HEK293 (cell line): ENCODE data around the gene HEATR3.

ENCODE experiments used
- CTCF ChIA-PET: fragments of 350-600 bp; formaldehyde crosslinking; extraction: SDS; loops from one replicate; lab custom pipeline; 2021; ENCODE audit warnings: antibody characterized with exemption; lab: Yijun Ruan, JAX
- POLR2A ChIA-PET: fragments of 300-600 bp; formaldehyde crosslinking; extraction: SDS; loops from one replicate; lab custom pipeline; 2020; ENCODE audit warnings: antibody characterized with exemption, inconsistent platforms; lab: Yijun Ruan, JAX
- H3K27ac ChIP-seq: fragments of 200-500 bp; sonication (Bioruptor generic); 2 replicates; pipeline ENCODE4 v1.5.1; 2014; ENCODE audit warnings: low read depth, low read length, control low read depth, inconsistent platforms; ENCODE audit errors: extremely low read depth
- H3K36me3 ChIP-seq, 2 experiments: fragments of 200-500 bp in 1 of 2; sonication (Bioruptor generic) in 1 of 2; 1 replicate in 1 of 2; 2 replicates in 1 of 2; pipeline ENCODE4 v1.5.1; 2014 to 2017; ENCODE audit warnings: inconsistent platforms in 2 of 2, low read length in 2 of 2; ENCODE audit not compliant: control insufficient read depth in 2 of 2, insufficient read depth in 1 of 2
- H3K4me1 ChIP-seq: fragments of 200-500 bp; sonication (Bioruptor generic); 2 replicates; pipeline ENCODE4 v1.5.1; 2014; ENCODE audit warnings: mild to moderate bottlenecking, low read length, inconsistent platforms; ENCODE audit not compliant: control insufficient read depth, insufficient read depth
- H3K4me3 ChIP-seq: 2 replicates; pipeline ENCODE4 v1.5.1; 2011; ENCODE audit warnings: low read depth, mild to moderate bottlenecking, control low read depth, low read length, moderate library complexity
- H3K9me3 ChIP-seq: fragments of 200-500 bp; sonication (Bioruptor generic); 2 replicates; pipeline ENCODE4 v1.5.1; 2014; ENCODE audit warnings: low read depth, low read length, inconsistent platforms; ENCODE audit not compliant: control insufficient read depth, insufficient read depth
- SCRT1 ChIP-seq: fragments of 450-650 bp; formaldehyde crosslinking; IDR thresholded peaks from 2 replicates; pipeline ENCODE4 v1.5.1; 2016; ENCODE audit warnings: missing biosample characterization, missing genetic modification characterization, borderline replicate concordance
- ZBTB17 ChIP-seq: fragments of 450-650 bp; formaldehyde crosslinking; IDR thresholded peaks from 2 replicates; pipeline ENCODE4 v1.5.1; 2016; ENCODE audit warnings: missing biosample characterization, missing genetic modification characterization
- ZBTB20 ChIP-seq: fragments of 450-650 bp; formaldehyde crosslinking; IDR thresholded peaks from 2 replicates; pipeline ENCODE4 v1.5.1; 2016; ENCODE audit warnings: missing biosample characterization, missing genetic modification characterization
- ZBTB48 ChIP-seq: fragments of 450-650 bp; formaldehyde crosslinking; IDR thresholded peaks from 2 replicates; pipeline ENCODE4 v1.5.1; 2016; ENCODE audit warnings: missing biosample characterization, missing genetic modification characterization
- ZNF10 ChIP-seq: fragments of 450-650 bp; formaldehyde crosslinking; IDR thresholded peaks from 2 replicates; pipeline ENCODE4 v1.5.1; 2017; ENCODE audit warnings: missing biosample characterization, missing genetic modification characterization
- ZNF23 ChIP-seq: fragments of 450-650 bp; formaldehyde crosslinking; IDR thresholded peaks from 2 replicates; pipeline ENCODE4 v1.5.1; 2016; ENCODE audit warnings: missing biosample characterization, missing genetic modification characterization, borderline replicate concordance
- ZNF248 ChIP-seq: fragments of 450-650 bp; formaldehyde crosslinking; IDR thresholded peaks from 2 replicates; pipeline ENCODE4 v1.5.1; 2017; ENCODE audit warnings: missing biosample characterization, missing genetic modification characterization
- ZNF335 ChIP-seq: fragments of 450-650 bp; formaldehyde crosslinking; conservative IDR thresholded peaks from 2 replicates; pipeline ENCODE4 v1.5.1; 2016; ENCODE audit warnings: missing biosample characterization, missing genetic modification characterization
- ZNF341 ChIP-seq: fragments of 450-650 bp; formaldehyde crosslinking; IDR thresholded peaks from 2 replicates; pipeline ENCODE4; 2016; ENCODE audit warnings: low read depth, missing biosample characterization, missing genetic modification characterization
- ZNF37A ChIP-seq: fragments of 450-650 bp; IDR thresholded peaks from 2 replicates; pipeline ENCODE4 v1.5.1; 2018; ENCODE audit warnings: missing biosample characterization, missing genetic modification characterization
- ZNF391 ChIP-seq: fragments of 450-650 bp; formaldehyde crosslinking; IDR thresholded peaks from 2 replicates; pipeline ENCODE4 v1.5.1; 2016; ENCODE audit warnings: low read depth, missing biosample characterization, missing genetic modification characterization, borderline replicate concordance
- ZNF558 ChIP-seq: fragments of 450-650 bp; formaldehyde crosslinking; IDR thresholded peaks from 2 replicates; pipeline ENCODE4 v1.5.1; 2016; ENCODE audit warnings: missing biosample characterization, missing genetic modification characterization
- TF ChIP-seq, protein P1 (sequence below): fragments of 450-650 bp; formaldehyde crosslinking; IDR thresholded peaks from 2 replicates; pipeline ENCODE4 v1.5.1; 2017; ENCODE audit warnings: missing biosample characterization, missing genetic modification characterization
- TF ChIP-seq, protein P2 (sequence below): fragments of 450-650 bp; IDR thresholded peaks from 2 replicates; pipeline ENCODE4 v1.5.1; 2018; ENCODE audit warnings: missing biosample characterization, missing genetic modification characterization
- TF ChIP-seq, protein P3 (sequence below): fragments of 450-650 bp; IDR thresholded peaks from 2 replicates; pipeline ENCODE4 v1.5.1; 2018; ENCODE audit warnings: missing biosample characterization, mild to moderate bottlenecking, missing genetic modification characterization
- TF ChIP-seq, protein P4 (sequence below): fragments of 450-650 bp; formaldehyde crosslinking; IDR thresholded peaks from 2 replicates; pipeline ENCODE4 v1.5.1; 2016; ENCODE audit warnings: missing biosample characterization, missing genetic modification characterization
- TF ChIP-seq, protein P5 (sequence below): fragments of 450-650 bp; formaldehyde crosslinking; IDR thresholded peaks from 2 replicates; pipeline ENCODE4 v1.5.1; 2016; ENCODE audit warnings: missing biosample characterization, missing genetic modification characterization

Gene HEATR3

DNA sequence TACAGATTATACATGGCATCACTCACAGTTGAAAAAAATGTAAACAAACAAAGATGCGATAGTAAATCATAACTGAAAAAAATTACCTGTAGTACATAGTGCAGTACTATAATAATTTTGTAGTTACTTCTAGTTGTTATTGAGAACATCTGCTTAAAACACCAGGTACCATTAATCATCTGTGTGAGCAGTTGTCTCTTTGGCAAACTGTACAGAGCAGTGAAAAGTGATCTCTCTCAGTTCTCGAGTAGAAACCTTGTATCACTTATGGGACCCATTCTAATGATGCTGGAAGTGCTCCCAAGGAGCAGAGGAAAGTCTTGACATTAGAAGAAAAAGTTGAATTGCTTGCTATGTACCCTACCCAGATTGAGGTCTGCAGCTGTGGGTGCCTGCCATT is 78.4 kb downstream of the HEATR3 start:
- Histone ChIP-seq H3K4me3 (no peak overlapping the region), H3K9me3 (no peaks in the 10 kb centered on the region), H3K4me1 (0 out of 2 replicates have a peak, but pooled peaks cover 4% of the 10 kb centered on the region), H3K27ac (no peak overlapping the region), H3K36me3 (no peaks in the 10 kb centered on the region)
- CTCF ChIA-PET: interaction anchor here (0.7 to 1.6 kb wide), 3 partner anchors 8 to 67 kb away, joined by 3 to 11 read pairs (median 5); no protein-coding TSS in a partner anchor
- TF ChIP-seq ZNF23 (tag by site-specific recombination) (no peak), SCRT1 (tag by site-specific recombination) (no peak), ZNF391 (tag by site-specific recombination) (no peak), ZBTB48 (tag by site-specific recombination) (no peak), ZNF341 (tag by site-specific recombination) (no peak), ZBTB17 (tag by site-specific recombination) (no peak), ZNF248 (no peak)
- TF ChIP-seq, protein P1, sequence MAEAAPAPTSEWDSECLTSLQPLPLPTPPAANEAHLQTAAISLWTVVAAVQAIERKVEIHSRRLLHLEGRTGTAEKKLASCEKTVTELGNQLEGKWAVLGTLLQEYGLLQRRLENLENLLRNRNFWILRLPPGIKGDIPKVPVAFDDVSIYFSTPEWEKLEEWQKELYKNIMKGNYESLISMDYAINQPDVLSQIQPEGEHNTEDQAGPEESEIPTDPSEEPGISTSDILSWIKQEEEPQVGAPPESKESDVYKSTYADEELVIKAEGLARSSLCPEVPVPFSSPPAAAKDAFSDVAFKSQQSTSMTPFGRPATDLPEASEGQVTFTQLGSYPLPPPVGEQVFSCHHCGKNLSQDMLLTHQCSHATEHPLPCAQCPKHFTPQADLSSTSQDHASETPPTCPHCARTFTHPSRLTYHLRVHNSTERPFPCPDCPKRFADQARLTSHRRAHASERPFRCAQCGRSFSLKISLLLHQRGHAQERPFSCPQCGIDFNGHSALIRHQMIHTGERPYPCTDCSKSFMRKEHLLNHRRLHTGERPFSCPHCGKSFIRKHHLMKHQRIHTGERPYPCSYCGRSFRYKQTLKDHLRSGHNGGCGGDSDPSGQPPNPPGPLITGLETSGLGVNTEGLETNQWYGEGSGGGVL (tag by site-specific recombination): no peak
- TF ChIP-seq, protein P2, sequence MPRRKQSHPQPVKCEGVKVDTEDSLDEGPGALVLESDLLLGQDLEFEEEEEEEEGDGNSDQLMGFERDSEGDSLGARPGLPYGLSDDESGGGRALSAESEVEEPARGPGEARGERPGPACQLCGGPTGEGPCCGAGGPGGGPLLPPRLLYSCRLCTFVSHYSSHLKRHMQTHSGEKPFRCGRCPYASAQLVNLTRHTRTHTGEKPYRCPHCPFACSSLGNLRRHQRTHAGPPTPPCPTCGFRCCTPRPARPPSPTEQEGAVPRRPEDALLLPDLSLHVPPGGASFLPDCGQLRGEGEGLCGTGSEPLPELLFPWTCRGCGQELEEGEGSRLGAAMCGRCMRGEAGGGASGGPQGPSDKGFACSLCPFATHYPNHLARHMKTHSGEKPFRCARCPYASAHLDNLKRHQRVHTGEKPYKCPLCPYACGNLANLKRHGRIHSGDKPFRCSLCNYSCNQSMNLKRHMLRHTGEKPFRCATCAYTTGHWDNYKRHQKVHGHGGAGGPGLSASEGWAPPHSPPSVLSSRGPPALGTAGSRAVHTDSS (tag by site-specific recombination): no peak
- POLR2A ChIA-PET: no interaction called here

DNA sequence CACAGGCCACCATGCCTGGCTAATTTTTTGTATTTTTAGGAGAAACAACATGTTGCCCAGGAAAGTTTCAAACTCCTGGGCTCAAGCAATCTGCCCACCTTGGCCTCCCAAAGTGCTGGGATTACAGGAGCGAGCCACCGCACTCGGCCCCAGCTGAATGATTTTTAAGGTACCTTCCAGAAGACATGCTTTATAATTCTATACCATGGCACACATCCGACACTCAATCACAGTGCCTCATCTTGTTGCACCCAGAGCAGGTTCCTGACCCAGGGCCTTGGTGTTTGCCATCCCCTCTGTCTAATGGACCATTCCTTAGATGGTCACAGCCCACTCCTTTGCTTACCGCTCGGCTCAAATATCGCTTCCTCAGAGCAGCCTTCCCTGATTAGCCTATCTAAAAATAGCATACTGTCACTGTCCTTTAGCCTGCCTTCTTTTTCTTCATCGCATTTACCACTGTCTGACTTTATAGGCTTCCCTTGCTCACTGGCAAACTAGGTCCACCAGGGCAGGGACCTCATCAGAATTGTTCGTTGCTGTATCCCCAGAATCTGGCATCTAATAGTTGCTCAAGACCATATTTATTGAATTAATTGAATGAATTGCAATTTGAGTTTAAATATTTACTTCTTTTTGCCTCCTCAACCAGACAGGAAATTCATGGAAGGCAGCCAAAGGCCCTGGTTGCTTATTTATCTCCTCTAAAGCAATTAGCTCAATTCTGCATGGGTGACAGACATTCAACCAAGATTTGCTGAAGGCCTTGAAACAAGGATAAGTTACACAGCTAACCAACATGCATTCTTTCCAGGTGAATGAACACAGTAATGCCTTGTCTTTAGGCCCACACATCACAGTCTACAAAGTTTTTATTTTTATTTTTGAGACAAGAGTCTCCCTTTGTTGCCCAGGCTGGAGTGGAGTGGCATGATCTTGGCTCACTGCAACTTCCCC is 81.0 kb downstream of the HEATR3 start:
- 0 out of 2 replicates have a peak, but pooled peaks cover 4% of the 10 kb centered on the region for H3K4me1 ChIP-seq
- H3K36me3 ChIP-seq: no peaks in the 10 kb centered on the region
- no peaks in the 10 kb centered on the region for H3K9me3 ChIP-seq
- H3K4me3 ChIP-seq: no peak overlapping the region
- H3K27ac ChIP-seq: no peak overlapping the region; the same call in 1 of the 2 replicates
- TF ChIP-seq ZBTB20 (tag by site-specific recombination) (peak; percentile 58; the same call in 1 of the 2 replicates), ZNF10 (tag by site-specific recombination) (0 out of 2 replicates have a peak, but pooled peaks have one; percentile 11), ZNF37A (tag by site-specific recombination) (no peak), ZNF335 (peak; percentile 35; the same call in 1 of the 2 replicates), ZNF558 (tag by site-specific recombination) (no peak)
- TF ChIP-seq, protein P3, sequence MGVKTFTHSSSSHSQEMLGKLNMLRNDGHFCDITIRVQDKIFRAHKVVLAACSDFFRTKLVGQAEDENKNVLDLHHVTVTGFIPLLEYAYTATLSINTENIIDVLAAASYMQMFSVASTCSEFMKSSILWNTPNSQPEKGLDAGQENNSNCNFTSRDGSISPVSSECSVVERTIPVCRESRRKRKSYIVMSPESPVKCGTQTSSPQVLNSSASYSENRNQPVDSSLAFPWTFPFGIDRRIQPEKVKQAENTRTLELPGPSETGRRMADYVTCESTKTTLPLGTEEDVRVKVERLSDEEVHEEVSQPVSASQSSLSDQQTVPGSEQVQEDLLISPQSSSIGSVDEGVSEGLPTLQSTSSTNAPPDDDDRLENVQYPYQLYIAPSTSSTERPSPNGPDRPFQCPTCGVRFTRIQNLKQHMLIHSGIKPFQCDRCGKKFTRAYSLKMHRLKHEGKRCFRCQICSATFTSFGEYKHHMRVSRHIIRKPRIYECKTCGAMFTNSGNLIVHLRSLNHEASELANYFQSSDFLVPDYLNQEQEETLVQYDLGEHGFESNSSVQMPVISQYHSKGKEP: peak; percentile 89
- TF ChIP-seq, protein P4, sequence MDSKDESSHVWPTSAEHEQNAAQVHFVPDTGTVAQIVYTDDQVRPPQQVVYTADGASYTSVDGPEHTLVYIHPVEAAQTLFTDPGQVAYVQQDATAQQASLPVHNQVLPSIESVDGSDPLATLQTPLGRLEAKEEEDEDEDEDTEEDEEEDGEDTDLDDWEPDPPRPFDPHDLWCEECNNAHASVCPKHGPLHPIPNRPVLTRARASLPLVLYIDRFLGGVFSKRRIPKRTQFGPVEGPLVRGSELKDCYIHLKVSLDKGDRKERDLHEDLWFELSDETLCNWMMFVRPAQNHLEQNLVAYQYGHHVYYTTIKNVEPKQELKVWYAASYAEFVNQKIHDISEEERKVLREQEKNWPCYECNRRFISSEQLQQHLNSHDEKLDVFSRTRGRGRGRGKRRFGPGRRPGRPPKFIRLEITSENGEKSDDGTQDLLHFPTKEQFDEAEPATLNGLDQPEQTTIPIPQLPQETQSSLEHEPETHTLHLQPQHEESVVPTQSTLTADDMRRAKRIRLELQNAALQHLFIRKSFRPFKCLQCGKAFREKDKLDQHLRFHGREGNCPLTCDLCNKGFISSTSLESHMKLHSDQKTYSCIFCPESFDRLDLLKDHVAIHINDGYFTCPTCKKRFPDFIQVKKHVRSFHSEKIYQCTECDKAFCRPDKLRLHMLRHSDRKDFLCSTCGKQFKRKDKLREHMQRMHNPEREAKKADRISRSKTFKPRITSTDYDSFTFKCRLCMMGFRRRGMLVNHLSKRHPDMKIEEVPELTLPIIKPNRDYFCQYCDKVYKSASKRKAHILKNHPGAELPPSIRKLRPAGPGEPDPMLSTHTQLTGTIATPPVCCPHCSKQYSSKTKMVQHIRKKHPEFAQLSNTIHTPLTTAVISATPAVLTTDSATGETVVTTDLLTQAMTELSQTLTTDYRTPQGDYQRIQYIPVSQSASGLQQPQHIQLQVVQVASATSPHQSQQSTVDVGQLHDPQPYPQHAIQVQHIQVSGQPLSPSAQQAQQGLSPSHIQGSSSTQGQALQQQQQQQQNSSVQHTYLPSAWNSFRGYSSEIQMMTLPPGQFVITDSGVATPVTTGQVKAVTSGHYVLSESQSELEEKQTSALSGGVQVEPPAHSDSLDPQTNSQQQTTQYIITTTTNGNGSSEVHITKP: peak; percentile 84
- TF ChIP-seq, protein P5, sequence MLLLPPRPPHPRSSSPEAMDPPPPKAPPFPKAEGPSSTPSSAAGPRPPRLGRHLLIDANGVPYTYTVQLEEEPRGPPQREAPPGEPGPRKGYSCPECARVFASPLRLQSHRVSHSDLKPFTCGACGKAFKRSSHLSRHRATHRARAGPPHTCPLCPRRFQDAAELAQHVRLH: no peak
- TF ChIP-seq, all 188 proteins: peak for 5
- CTCF ChIA-PET: interaction anchor here (0.6 to 1.1 kb wide), 3 partner anchors 8 to 80 kb away, joined by 3 read pairs; no protein-coding TSS in a partner anchor
- POLR2A ChIA-PET: interaction anchor here (0.8 kb wide), 1 partner anchor 23 kb away, joined by 3 read pairs; no protein-coding TSS in a partner anchor
